GM19238 (cell line): ENCODE results near the gene GCC2.
"Not testable (repeated sequence)": the region's sequence is repeated elsewhere in the genome, so short reads cannot be mapped to it uniquely, and the experiment has no call there.

ENCODE experiments used
- DNase-seq: peaks from one replicate; pipeline ENCODE4 v3.0.0; 2011; ENCODE audit warnings: low spot score; ENCODE audit not compliant: insufficient read length

GCC2 gene, protein sequence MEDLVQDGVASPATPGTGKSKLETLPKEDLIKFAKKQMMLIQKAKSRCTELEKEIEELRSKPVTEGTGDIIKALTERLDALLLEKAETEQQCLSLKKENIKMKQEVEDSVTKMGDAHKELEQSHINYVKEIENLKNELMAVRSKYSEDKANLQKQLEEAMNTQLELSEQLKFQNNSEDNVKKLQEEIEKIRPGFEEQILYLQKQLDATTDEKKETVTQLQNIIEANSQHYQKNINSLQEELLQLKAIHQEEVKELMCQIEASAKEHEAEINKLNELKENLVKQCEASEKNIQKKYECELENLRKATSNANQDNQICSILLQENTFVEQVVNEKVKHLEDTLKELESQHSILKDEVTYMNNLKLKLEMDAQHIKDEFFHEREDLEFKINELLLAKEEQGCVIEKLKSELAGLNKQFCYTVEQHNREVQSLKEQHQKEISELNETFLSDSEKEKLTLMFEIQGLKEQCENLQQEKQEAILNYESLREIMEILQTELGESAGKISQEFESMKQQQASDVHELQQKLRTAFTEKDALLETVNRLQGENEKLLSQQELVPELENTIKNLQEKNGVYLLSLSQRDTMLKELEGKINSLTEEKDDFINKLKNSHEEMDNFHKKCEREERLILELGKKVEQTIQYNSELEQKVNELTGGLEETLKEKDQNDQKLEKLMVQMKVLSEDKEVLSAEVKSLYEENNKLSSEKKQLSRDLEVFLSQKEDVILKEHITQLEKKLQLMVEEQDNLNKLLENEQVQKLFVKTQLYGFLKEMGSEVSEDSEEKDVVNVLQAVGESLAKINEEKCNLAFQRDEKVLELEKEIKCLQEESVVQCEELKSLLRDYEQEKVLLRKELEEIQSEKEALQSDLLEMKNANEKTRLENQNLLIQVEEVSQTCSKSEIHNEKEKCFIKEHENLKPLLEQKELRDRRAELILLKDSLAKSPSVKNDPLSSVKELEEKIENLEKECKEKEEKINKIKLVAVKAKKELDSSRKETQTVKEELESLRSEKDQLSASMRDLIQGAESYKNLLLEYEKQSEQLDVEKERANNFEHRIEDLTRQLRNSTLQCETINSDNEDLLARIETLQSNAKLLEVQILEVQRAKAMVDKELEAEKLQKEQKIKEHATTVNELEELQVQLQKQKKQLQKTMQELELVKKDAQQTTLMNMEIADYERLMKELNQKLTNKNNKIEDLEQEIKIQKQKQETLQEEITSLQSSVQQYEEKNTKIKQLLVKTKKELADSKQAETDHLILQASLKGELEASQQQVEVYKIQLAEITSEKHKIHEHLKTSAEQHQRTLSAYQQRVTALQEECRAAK (N-terminal part only)

GRCh38 chr2:108448678-108449409 is at the start of gene GCC2:
Gene GCC2 (plus strand): TSS chr2:108449206. CDS start chr2:108449275, 69 bp downstream.
- DNase-seq: peak; percentile 70

GRCh38 chr2:108399479-108399878 is 49.5 kb upstream of the GCC2 start:
- no peak for DNase-seq

DNA sequence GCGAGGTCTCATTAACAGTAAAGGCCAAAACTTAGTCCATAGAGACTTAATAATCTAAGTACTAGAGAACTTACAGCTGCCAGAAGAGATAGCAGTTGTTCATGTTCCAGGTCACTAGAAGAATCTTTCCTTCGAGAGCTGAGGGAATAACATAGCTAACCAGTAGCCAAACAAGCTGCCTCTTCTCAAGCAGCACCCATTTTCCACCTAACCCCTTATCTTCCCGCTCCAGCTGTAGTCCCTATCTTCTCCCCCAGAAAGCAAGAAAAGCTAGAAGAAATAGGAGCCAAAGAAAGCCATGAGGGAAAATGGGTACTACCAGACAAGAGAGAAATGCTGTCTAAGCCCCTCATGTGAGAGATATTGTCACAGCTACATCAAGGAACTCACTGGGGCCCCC is 47.2 kb upstream of the GCC2 start:
- no peak for DNase-seq

DNA sequence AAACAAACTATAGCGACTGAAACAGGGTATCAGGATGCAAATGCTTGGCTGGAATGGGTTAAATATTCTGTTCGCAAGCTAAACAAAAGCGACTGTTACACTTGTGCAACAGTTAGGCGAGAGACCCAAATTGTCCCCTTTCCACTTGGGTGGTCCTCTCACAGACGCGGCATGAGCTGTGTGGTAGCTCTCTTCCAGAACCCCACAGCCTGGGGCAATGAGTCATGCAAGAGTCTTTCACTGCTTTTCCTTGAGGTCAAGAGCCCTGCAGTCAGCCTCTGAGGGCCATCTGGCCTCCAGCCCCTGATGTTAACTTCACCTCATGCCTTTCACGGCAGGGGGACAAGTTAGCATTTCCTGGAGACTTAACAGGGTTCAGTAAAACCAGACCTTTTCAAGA is 45.5 kb upstream of the GCC2 start:
- DNase-seq: no peak

GRCh38 chr2:108404784-108405397 is 44.1 kb upstream of the GCC2 start:
- no peak for DNase-seq

DNA sequence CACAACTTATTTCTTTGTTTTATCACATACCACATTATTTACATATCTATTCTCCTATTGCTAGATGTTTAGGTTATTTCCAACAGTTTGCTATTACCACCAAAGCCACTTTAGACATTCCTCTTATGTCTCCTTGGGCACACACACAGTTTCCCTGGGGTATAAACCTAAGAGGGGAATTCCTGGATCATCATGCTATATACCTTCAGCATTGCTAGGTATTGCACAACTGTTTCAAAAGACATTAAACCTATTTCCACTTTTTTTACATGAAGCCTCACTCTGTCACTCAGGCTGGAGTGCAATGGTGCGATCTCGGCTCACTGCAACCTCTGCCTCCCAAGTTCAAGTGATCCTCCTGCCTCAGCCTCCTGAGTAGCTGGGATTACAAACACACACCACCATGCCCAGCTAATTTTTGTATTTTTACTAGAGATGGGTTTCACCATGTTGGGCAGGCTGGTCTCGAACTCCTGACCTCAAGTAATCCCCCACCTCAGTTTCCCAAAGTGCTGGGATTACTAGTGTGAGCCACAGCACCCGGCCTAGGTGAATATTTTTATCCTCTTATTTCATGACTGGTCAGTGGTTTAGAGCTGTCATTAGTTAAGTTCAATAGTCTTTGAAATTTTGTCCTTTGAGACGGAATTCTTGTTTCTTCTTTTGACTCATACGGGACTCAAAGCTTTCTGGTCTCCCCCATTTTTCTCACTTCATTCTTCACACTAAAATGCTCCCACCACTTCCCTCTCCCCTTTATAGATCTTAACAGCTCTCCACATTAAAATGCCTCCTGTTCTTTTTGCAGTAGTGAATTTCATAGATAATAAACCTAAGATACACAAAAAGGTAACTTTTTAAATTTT is 40.9 kb upstream of the GCC2 start:
- DNase-seq: no peak

GRCh38 chr2:108409768-108410167 is 39.2 kb upstream of the GCC2 start:
- DNase-seq: no peak

- no peak for DNase-seq
Measured at GRCh38 chr2:108412995-108413710, 35.9 kb upstream of the GCC2 start.

DNA sequence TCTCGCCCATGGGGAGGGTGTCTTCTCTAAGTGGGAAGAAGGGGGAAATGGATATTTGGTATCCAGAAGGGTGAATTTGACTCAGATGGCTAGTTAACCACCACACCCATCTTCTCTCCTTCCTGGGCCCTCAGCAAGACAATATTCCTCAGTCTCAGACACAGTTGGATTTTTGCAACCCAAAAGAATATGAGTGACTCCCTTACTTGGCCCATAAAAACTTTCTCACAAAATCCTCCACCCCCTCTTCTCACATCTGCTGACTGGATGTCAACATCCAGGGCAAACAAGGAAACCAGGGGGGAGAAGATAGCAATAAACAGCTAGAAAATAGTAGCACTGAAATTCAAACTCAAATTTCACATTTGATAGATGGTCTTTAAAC is 35.3 kb upstream of the GCC2 start:
- no peak for DNase-seq

- no peak for DNase-seq
Measured at GRCh38 chr2:108414256-108414876, 34.6 kb upstream of the GCC2 start.

DNA sequence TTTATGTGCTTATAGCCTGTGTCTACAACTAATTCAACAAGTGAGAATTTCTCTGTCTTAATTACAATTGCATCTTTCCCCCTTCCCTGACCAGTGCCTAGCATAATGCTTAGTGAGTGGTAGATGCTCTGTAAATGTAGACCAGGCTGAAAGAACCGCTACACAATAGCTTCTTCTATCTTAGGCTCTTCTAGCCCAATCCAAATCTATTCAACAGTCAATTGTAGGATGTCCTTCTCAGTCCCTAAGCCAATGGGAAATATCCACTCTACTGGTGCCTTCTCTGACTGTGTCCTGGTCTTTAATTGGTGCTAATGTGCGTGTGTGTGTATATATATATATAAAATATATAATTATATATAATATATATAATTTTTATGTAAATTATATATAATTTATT is 34.1 kb upstream of the GCC2 start:
- DNase-seq: no peak

GRCh38 chr2:108417254-108417653 is 31.8 kb upstream of the GCC2 start:
- DNase-seq: no peak

DNA sequence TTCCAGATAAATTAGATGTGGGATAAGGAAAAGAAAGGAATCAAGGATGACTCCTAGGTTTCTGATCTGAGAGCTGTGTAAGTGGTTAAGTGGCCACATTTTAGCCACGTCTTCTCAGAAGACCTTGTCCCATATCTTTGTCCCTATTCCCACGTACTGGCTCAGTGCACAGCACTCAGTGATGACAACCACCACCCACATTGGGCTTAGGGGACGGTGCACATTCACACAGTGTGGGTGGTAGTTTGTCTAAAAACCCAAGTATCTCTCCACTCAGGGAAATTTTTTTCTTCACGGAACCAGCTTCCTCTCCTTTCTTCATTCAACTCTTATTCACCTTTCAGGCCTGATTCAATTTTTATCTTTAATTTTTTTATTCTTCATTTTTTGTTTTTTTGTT is 30.6 kb upstream of the GCC2 start:
- DNase-seq: no peak

DNA sequence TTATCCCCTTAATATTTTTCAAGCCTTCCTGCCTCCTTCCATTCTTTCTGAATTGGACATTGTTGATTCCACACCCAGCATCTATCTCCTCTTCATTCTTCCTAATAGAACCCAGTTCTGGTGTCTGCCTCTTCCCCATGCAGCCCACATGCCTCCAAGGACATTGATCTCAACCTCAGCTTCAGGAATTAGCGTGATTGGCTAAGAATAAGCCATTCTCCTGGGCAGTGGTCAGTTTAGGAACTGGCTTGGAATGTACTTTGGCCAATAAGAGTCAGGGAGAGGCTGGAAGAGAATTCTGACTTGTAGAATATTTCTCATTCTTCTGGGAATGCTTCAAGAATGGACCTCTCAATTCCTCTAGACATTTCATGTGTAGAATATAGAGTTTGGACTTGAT is 25.9 kb upstream of the GCC2 start:
- DNase-seq: no peak

DNA sequence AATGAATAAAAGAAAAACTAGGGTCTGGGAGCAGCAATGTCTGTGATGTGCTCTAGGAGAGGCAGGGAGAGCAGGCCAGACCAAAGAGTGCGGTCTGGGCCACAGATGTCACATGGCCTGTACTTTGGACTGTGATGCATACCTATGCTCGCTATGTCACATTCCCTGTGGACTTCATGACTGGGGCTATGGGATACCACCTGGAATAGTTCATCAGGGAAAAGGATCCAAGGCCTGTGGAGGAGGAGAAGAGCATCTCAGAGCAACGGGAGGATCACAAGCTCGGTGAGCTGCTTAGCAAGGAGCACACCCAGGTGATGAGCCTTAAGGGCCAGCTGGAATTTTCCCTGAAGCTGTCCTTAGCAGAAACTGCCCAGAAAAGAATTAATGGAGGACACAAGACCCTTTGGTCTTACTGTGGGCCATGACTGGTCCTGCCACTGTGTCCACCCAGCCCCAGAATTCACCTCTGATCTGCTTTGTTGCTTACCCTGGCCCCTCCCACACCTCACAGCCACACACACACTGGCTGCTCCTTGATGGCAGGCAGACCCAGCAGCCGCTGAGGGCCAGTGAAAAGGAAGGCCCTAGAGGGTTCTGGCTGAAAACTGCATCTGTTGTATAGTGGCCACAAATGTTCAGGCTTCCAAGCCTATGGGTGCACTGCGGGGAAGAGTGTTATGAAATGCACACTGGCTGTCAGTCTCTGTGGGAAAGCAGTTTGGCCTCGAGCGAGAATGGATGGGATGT is 25.3 kb upstream of the GCC2 start:
- DNase-seq: no peak

DNA sequence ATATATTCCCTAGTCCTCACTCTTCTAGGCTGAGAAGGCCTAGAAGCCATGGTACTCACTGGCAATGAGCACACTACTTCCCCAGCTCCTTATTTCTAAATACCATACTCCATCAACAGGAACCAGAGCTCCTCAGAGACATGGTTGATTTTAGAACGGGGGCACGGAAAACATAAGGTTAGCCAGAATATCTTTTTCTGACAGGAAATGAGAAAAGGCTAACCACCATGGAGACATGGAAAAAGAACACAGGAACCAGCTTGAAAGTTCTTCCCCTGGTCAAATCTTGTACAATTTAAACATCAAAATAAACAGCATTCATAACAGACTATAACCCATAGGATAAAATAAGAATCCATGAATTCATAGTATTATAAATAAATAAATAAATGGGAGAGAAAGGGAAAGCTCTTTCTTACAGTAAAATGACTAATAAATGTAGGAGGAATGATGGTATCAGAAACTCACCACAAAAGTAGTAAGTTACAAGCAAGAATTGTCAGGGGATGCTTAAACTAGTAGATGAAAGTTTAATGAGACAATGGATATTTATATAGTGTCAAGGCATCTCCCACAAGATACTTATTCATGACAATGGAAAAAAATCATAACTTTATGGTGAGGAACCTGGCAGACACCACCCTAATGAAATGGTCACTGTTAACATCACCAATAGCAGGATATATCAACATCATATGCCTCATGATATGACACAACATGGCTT is 20.6 kb upstream of the GCC2 start:
- DNase-seq: no peak

GRCh38 chr2:108435578-108435977 is 13.4 kb upstream of the GCC2 start:
- not testable (repeated sequence) for DNase-seq
